Uterus (tissue), 2 donors: ENCODE results near the gene INO80C.

Experiments
- POLR2A ChIP-seq, 2 donors: fragments of 450-650 bp; IDR thresholded peaks; one replicate each; pipeline ENCODE4 v1.6.1; 2016; ENCODE audit warnings: antibody characterized with exemption in 2 of 2, mild to moderate bottlenecking in 1 of 2, moderate library complexity in 1 of 2
- TF ChIP-seq, protein P1 (sequence below), 4 experiments: fragments of 200-600 bp in 2 of 4; fragments of 450-650 bp in 2 of 4; sonication (generic) in 2 of 4; IDR thresholded peaks; one replicate each; pipeline ENCODE4 v1.5.1; 2016 to 2019; ENCODE audit warnings: antibody characterized with exemption in 4 of 4, mild to moderate bottlenecking in 2 of 4, moderate library complexity in 1 of 4

DNA sequence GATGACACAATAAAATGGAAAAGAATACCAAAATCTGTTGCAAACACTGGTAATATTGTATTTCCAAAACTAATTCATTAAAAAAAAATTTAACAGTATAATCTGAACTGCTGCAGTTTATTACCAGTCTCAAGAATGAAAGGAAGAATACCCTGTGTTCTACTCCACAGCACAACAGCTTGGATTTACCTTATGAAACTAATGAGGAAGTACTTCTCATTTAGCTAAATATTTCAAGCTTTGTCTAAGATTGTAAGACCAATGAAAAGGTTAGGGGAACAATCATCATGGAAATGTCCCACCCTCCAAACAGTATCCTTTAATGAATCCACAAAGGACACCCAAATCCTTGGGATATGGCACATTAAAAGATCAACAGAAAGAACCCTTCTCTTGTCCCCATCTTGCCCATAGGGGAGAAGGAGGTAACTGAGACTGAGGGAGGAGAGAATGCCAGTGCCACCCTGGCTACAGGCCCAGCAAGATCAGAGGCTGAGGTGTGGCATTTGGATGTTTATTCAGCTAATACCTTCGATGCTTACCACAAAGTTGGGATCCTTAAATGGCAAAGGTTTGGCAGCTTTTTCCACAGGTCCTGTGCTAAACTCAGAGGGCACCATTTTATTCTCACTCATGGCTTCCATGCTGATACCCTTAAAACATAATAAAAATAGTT lies 17.7 kb downstream of the INO80C start:
- TF ChIP-seq, protein P1, sequence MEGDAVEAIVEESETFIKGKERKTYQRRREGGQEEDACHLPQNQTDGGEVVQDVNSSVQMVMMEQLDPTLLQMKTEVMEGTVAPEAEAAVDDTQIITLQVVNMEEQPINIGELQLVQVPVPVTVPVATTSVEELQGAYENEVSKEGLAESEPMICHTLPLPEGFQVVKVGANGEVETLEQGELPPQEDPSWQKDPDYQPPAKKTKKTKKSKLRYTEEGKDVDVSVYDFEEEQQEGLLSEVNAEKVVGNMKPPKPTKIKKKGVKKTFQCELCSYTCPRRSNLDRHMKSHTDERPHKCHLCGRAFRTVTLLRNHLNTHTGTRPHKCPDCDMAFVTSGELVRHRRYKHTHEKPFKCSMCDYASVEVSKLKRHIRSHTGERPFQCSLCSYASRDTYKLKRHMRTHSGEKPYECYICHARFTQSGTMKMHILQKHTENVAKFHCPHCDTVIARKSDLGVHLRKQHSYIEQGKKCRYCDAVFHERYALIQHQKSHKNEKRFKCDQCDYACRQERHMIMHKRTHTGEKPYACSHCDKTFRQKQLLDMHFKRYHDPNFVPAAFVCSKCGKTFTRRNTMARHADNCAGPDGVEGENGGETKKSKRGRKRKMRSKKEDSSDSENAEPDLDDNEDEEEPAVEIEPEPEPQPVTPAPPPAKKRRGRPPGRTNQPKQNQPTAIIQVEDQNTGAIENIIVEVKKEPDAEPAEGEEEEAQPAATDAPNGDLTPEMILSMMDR (IDR thresholded peaks at IDR 0.05), result no peak
- no peak for TF ChIP-seq POLR2A (IDR thresholded peaks at IDR 0.05)
